Dermis blood vessel endothelial cell (primary cell): ENCODE data around the gene ELFN2. TPM values are rescaled to one million over a fixed set of nuclear protein-coding genes. Genes with fewer than 3 reads are reported as not detected.
A peak's percentile ranks its signal among the peaks of the same experiment; 100 is the strongest.
"Not testable (repeated sequence)": the region's sequence is repeated elsewhere in the genome, so short reads cannot be mapped to it uniquely, and the experiment has no call there.

Experiments
- DNase-seq: peaks from one replicate; pipeline ENCODE4 v3.0.0; 2010
- total RNA-seq: library from RNA; depleted of rRNA; stranded (reverse); fragments of >200 nt; gene quantifications from 2 replicates; pipeline ENCODE4 v1.2.3, GENCODE V29; 2014

Gene ELFN2
- total RNA-seq, 1 donor from 2014 or later = under 0.01 TPM

DNA sequence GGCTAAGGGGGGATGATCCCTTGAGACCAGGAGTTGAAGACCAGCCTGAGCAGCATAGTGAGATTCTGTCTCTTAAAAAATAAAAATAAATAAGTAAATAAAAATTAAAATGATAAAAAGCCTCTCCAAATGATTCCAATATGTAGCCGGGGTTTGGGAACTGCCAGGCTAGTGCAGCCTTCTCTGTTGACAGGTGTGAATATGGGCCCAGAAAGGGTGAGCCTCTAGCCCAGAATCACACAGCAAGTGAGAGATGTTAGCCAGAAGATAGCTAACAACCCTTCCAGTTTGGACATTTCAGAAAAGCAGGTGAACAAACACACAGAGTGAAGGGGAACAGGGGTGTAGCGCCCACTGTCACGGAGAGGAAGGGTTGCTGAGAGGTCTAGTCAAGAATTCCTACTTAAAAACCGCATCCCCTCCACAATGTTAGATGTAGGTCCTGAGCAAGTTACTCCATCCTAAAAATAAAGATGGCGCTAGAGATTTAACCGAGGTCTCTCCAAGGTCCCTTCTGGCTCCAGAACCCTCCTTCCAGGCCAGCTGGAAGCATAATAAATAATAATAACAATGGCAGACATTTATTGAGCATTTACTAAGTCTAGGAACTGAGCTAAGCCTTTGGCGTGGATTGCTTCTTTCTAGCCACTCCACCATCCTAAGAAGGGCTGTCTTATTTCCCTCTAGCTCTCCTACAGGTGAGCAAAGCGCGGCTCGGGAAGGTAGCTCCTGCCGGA lies 93.4 kb downstream of the ELFN2 start:
- DNase-seq = no peak

DNA sequence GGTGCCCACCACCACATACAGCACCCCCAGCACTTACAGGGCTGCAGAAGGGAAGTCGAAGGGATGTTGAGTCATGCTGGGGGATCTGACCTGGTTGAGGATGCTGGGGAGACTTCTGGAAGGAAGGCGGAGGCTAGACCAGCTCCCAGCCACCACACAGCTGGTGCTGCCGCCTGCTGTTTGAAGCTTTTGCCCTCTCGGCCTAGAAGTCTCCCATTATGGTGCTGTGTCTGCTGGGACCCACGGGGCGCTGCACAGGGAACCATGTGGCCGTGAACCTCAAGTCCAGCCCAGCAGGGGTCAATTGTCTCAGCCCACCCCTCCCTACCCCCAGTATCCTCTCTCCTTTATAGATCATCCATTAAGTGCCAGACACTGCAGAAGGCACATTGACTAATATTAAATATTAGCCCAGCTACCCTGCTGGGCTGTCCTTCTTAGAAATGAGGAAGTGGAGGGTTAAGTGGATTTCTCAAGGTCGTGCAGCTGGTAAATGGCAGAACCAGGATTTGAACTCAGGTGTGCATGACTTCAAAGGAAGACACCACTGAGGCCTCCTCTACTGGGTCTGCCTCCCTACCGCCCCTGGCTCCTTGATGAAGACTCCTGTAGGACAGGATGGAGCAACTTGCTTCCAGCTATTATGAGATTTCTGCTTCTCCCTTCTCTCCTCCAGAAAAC lies 95.3 kb downstream of the ELFN2 start:
- DNase-seq = peak; percentile 67

DNA sequence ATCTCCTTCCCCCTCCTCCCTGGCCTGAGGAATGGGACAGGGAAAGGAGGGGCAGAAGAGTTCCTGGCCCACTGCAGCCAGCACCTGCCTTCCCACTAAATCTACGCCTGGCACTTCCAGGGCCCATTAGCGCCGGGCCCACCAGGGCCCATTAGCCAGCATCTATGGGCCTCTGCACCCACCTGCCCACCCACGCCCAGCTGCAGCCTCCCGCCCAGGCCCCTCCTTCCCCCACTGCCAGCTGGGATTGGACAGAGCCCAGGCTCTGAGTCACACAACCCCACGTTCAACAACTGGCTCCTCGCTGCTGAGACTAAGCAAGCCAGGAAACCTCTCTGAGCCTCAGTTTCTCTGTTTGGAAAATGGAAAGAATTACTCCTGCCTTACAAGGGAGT lies 96.2 kb downstream of the ELFN2 start:
- DNase-seq = peak; percentile 61

DNA sequence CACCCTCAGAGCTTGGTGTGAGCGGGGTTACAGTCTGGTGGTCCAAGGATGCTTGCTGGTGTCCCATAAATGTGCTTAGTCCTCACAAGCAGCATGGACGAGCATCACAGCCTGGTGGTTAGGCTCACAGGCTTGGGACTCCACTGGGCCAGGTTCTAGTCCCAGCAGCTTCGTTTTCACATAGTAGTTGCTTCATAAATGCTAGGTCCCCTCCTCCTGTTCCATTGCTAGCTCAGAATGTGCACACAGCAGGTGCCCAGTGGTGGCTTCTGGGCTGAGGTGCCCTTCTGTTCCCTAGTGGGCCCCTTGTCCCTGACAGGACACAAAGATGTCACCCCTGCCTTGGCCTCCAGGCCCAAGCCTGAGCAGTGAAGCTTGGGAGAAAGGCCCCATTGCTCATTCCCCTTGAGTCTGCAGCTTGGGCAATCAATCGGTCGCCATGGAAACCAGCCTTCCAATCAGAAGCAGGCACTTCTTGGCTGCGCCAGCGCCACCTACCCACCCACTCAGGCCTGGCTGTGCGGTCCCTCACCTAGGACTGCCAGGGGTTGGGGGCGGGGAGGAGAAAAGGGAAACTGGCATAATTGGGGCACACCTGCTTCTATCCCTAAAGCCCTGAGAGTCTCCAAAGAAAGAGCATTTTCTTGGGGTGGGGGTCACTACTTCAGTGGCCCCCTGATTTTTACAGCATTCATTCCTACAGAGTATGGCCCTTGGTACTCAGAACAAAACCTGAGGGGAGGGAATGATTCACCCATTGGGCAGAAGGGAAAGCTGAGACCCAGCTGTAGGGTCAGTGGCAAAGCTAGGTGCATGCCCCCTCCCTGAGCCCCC lies 96.9 kb downstream of the ELFN2 start:
- peak; percentile 81 for DNase-seq

DNA sequence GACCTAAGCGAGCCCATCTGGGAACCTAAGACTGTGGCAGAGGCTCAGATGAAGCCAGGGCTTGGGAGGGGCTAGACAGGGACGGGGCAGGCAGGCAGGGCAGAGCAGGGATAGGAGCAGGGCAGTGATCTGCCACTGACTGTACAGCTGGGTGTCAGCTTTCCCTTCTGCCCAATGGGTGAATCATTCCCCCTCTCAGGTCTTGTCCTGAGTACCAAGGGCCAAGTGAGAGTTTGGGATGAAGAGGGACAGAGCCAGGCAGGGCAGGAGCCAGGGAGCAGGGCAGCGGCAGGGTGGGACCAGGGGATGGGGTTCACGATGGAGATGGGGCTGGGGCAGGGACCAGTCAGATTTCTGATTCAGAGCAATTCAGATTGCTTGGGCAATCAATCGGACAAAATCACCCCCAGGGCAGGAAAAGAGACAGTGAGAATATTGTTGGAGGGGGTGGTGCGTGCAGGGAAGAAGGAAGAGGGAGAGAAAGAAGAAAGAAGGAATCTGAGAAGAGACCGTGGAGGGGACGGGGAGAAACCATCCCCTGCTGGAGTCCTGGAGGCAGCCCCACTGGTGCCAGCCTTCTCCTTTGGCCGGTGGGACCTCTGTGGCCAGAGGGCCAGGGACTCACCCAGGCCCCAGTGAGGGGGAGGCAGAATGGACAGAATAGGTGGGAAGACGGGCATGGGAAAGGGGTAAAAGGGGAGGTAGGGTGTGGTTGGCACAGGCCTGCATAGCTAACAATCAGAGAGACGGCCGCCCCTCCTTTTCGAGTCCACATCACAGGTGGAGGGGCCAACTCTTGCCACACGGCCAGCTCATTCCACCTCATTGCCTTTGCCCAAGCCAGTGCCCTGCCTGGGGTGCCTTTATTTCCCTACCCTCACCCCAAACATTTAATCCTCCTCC lies 97.8 kb downstream of the ELFN2 start:
- no peak for DNase-seq

DNA sequence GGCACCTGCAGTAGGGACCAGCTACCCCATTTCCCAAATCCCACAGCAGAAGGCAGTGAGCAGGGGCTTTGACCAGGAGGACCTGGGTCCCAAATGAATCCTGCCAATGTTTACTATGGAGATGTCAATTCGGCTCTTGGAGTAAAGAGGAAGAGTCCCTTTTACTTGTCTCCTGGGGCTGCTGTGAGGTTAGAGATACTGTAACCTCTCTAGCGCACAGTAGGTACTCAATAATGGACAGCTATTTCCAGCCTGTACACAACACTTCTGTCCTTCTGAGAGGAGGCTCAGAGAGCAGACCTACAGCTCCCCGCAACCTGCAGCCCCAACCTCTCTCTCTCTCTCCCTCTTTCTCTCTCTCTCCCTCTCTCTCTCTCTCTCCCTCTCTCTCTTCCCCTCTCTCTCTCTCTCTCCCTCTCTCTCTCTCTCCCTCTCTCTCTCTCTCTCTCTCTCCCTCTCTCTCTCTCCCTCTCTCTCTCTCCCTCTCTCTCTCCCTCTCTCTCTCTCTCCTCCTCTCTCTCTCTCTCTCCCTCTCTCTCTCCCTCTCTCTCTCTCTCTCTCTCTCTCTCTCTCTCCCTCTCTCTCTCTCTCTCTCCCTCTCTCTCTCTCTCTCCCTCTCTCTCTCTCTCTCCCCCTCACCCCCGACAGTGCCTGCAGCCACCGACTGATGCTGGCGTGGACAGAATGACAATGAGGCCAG lies 98.6 kb downstream of the ELFN2 start:
- DNase-seq = not testable (repeated sequence)

DNA sequence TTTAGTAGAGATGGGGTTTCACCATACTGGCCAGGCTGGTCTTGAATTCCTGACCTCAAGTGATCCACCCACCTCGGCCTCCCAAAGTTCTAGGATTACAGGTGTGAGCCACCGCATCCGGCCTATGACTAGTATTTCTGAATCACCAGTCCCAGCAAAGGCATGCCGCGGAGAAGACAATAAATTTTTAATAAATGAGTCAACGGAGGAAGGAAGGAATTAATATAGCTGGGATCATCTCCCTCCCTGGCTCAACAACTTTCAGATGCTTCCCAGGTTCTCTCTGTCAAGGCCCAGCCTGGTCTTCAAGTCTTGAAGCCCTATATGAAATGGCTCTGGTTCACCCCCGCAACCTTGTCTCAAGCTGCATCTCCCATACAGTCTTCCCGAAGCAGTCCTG lies 99.3 kb downstream of the ELFN2 start:
- DNase-seq = peak; percentile 72

DNA sequence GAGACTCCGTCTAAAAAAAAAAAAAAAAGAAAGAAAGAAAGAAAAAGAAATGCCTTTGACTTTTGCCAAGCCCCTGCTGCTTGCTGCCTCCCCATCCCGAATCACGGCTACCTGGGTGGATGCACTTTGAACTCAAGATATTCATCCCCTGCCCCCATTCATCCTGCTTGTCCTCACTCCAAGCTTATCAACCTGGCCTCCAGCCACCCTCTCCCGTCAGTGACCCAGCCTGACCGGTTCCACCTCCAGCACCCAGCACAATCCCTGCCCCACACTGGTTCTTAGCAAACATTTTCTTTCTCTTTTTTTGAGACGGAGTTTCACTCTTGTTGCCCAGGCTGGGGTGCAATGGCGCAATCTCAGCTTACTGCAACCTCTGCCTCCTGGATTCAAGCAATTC lies 100.6 kb downstream of the ELFN2 start:
- DNase-seq = no peak

DNA sequence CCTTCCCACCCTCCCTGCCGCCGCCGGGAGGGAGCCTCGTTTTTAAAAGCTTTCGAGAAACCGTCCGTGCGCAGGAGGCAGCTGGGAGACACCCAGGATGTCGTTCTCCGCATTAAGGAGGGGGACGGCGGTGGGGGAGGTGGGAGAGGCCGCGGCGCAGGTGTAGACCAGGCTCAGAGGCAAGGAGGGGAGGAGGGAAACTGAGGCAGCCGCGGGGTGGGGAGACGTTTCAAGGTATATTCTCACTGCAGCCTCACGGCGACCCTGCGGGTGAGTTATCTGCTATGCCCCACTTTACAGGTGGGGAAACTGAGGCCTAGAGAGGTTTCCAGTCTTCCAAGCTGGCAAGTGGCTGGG lies 102.3 kb downstream of the ELFN2 start:
- no peak for DNase-seq

DNA sequence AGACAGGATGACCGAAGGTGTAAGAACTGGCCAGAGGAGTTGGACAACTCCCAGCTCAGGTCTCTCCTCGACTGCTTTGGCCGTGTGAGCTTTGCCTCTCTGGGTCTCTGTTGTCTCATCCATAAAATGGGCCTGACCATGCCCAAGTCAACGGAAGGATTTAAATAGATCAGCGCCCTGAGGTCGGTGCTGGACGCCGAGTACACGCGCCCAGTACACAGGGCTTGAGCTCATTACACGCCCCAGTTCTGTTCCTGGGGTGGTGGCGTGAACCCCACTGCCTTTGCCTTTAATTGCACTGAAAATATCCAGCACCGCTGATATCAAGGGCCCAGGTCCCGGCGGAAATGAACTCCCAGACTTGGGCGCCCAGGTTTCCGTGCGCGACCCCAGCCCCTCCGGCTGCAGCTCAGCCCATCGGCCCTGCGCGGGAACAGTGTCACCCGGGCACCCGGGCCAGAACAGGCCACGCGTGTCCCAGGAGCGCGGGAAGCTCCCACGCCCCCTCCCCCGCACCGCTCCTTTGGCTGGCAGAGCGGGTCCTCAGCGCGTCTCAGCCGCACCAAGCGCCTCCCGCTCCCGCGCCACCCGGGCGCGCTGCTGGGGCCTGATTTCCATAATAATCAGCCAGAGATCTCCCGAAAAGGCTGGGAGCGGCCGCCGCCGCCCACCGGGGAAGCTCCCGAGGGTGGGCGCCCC lies 102.8 kb downstream of the ELFN2 start:
- no peak for DNase-seq

DNA sequence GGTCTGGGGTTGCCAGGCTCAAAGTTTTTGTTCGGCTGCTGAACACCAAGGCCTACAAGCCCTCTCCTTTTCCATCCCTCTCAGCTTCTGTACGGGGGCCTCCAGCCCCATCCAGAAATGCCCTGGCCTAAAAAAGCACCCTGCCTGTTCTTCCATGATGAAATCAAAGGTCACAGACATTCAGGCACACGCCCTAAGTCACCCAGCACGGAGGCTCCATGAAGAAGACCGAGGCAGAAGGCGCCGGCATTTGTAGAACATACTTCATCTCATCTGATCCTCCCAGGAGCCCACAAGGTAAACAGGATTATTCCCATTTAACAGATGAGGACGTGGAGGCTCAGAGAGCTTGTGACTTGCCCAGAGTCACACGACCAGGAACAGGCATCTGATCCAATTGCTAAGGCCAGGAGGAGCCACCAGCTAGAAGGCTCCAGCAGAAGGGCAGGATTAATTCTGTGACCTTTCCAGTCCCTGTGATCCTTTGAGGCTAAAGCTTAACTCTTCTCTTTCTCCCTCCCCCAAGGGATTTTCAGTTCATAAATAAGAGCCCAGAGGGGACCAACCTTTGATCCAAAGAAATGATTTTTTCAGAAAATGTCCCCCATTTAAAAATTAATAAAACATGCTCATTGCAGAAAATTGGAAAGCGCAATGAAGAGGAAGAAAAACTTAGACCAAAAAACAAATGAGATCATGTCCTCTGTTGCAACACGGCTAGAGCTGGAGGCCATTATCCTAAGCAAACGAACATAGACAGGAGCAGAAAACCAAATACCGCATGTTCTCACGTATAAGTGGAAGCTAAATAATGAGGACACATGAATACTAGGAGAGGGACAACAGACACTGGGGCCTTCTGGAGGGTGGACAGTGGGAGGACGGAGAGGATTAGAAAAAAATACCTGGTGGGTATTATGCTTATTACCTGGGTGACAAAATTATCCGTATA lies 106.3 kb downstream of the ELFN2 start:
- DNase-seq = no peak

DNA sequence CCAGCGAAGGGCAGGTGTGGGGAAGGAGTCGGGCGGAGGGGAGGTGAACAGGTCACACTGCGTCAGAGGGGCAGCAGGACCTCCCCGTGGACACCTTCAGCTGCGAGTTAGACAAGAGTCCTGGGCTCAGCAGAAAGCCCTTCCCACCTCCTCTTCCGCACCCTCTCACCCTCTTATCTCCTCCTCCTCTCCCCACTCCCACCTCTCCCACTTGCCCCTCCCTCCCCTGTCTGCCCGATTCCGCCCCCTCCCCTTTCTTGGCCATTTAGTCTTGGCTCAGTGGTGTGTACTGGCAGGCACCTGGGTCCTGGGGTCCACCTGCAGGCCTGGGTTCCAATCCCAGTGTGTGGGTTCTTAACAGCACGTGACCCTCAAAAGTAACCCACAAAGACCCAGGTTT lies 107.8 kb downstream of the ELFN2 start:
- no peak for DNase-seq

DNA sequence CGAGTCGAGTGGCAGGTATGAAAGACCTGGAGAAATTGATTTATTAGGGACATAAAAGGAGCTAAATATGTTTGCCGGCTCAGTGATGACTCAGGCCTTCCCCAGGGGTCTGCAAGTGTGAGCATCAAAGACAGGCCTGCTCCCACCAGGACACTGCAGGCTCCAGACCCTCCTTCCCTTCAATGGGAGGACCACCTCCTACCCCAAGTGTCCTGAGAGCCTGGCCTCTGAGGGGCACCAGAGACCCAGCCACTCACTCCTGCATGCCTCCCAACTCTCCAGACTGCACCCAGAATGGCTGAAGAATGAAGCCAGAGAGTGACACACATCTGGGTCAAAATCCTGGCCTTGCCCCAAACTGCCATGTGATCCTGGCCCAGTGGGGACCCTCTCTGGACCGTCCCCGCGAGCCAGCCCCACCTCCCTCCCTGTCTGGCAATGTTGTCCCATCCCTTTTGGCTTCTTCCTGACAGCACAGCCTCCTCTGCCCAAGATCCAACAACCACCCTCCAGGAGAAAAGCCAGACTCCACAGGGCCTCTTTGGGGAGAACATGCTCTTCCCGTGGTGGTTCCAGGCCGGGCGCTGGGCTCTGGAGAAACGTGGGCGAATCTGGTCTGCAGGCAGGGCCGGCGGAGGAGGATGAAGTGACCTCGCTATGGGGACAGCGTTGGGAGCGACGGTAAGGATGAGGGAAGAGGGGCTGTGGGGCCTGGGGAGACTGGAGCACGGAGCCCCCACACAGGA lies 108.7 kb downstream of the ELFN2 start:
- DNase-seq = no peak

Other genes starting within 250 kb of the ELFN2 start
- gene C1QTNF6, start 239.2 kb downstream of the ELFN2 start, total RNA-seq = 3.1 and 12.5 TPM in 2 replicates
- not detected in 2 replicates for gene SSTR3, start 215.0 kb downstream of the ELFN2 start, total RNA-seq
- gene RAC2, start 183.2 kb downstream of the ELFN2 start, total RNA-seq = 11.2 and 32.4 TPM in 2 replicates
- under 0.01 TPM in 1 of 2 replicates, not detected in the other for gene CYTH4, start 145.0 kb downstream of the ELFN2 start, total RNA-seq
- gene MFNG, start 58.9 kb upstream of the ELFN2 start, total RNA-seq = 163 and 228 TPM in 2 replicates
- gene CARD10, start 91.9 kb upstream of the ELFN2 start, total RNA-seq = 55.8 and 61.6 TPM in 2 replicates
- 22.6 and 25.8 TPM in 2 replicates for gene CDC42EP1, start 133.0 kb upstream of the ELFN2 start, total RNA-seq
- not detected in 2 replicates for gene LGALS2, start 152.6 kb upstream of the ELFN2 start, total RNA-seq
- gene GGA1, start 181.4 kb upstream of the ELFN2 start, total RNA-seq = 48.3 and 55.3 TPM in 2 replicates
- gene SH3BP1, start 212.2 kb upstream of the ELFN2 start, total RNA-seq = 0.85 and 2.7 TPM in 2 replicates
- 9.0 and 13.3 TPM in 2 replicates for gene PDXP, start 231.2 kb upstream of the ELFN2 start, total RNA-seq
- 2,321 and 4,948 TPM in 2 replicates for gene LGALS1, start 248.2 kb upstream of the ELFN2 start, total RNA-seq